Astrocyte of the spinal cord (primary cell): ENCODE measurements around the gene SRP72.
A peak's percentile ranks its signal among the peaks of the same experiment; 100 is the strongest.

Experiments used
- DNase-seq: peaks from one replicate; pipeline ENCODE4 v3.0.0; 2011; ENCODE audit warnings: low read depth, low spot score
- H3K4me3 ChIP-seq: 2 replicates; pipeline ENCODE4 v1.5.1; 2011; ENCODE audit warnings: low read depth, mild to moderate bottlenecking, low read length, moderate library complexity
- CTCF ChIP-seq: IDR thresholded peaks from 2 replicates; pipeline ENCODE4 v1.5.1; 2012; ENCODE audit warnings: low read depth, mild to moderate bottlenecking, low read length, inconsistent platforms
- in situ Hi-C: cut with HindIII; loops from 2 replicates; pipeline ENCODE4 v1.10.0; 2017; ENCODE audit warnings: low sequenced_read_pairs

The SRP72 gene

GRCh38 chr4:56430203-56430602, 37.2 kb upstream of the SRP72 start:
- TF ChIP-seq CTCF, result no peak
- H3K4me3 ChIP-seq, result no peak overlapping the region
- in situ Hi-C loops, result no loop called here
- DNase-seq, result no peak

GRCh38 chr4:56433280-56433679, 34.1 kb upstream of the SRP72 start:
- H3K4me3 ChIP-seq, result no peak overlapping the region
- in situ Hi-C loops, result no loop called here
- no peak for DNase-seq
- TF ChIP-seq CTCF, result no peak

DNA sequence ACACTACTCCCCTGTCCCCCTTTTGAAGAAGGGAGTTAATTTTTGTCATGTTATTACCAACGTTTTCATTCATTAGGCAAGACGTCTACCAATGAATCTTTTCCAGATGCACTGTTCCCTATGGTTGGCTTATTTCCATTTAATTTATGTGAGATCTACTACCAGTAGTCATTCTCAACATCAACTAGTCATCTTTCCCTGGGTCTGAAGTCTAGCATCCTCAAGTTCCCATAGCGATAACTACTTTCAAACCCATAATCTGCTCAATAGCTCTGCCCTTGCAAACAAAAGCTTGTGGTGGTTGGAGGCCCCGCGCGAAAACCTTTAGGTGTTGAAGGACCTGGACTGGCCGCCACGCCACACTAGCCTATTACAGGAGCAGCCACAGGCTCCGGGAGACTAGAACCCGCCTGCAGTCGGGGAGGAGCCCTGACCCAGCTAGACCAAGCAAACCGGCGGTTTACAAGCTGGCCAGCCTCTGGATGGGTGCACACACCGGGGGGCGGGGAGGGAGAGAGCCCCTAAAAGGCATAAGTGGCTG, 32.7 kb upstream of the SRP72 start:
- in situ Hi-C loops, result no loop called here
- peak; percentile 68 for DNase-seq
- peak overlapping the region; percentile 82 for H3K4me3 ChIP-seq
- no peak for TF ChIP-seq CTCF

DNA sequence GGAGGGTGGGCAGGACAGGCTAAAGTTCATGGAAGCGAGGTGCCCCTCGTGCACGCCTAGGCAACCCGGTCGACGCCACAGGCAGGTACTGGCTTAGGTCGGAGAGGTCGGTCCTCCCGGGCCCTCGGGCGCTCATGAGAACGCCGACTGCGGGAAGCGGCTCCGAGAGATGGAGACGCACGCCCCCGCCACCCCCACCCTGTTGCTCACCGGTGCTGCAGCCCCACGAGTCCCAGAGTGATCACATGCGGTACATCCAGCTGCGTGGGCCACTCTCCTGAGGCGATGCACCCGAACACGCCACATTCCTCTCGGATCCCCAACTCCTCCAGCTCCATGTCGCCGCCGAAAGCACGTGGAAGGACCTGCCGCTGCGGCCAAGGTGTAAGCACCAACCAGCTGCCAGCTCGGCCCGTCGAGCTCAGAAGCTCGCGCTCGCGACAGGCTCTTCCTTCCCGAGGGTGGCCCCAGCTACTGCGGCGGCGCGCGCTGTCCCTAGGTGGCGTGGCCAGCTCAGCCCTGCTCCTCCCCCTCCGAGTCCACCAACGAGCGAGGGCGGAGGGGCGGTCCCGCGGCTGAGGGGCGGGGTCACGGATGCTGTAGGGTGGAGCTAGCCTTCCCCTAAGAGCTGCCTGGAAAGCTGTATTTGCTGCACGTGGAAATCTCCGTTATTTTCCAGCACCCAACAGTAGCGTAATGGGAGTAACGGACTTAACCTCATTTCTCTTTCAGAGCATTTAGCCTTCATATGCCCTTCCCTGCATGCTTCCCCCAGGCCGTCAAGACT, 32.1 kb upstream of the SRP72 start, which contains the start of gene PPAT:
PPAT (minus strand) TSS at position 476 of the 787 bp plus-strand sequence; CDS start at position 338, 138 bp downstream.
- peak; percentile 99 for DNase-seq
- peak within 1 kb of the TSS; percentile 82 for H3K4me3 ChIP-seq
- TF ChIP-seq CTCF, result peak; percentile 10
- in situ Hi-C loops, result no loop called here

- in situ Hi-C loops, result no loop called here
- DNase-seq, result peak; percentile 7
- no peak for TF ChIP-seq CTCF
- no peak overlapping the region for H3K4me3 ChIP-seq
Observed at GRCh38 chr4:56438766-56439165, 28.7 kb upstream of the SRP72 start.

GRCh38 chr4:56440983-56441382, 26.4 kb upstream of the SRP72 start:
- TF ChIP-seq CTCF, result no peak
- no peak for DNase-seq
- H3K4me3 ChIP-seq, result no peak overlapping the region
- in situ Hi-C loops, result no loop called here
